HCT116 (cell line): ENCODE data around the gene UTF1. TPM values are rescaled to one million over a fixed set of nuclear protein-coding genes. Genes with fewer than 3 reads are reported as not detected.

Source experiments
- ATAC-seq: fragments of 200-7000 bp; cut with Tn5 transposase; 2 replicates; pipeline ENCODE4 v1.9.1; 2020; ENCODE audit warnings: mild to moderate bottlenecking, moderate library complexity
- BruUV-seq: library from RNA; stranded (reverse); fragments of 400-500 nt; replicated peaks from 2 replicates; lab custom pipeline; 2021; lab: Mats Ljungman, UMichigan
- CTCF ChIA-PET: fragments of 300-600 bp; sonication (Branson Sonifier 250); formaldehyde crosslinking; loops from one replicate; lab custom pipeline; 2021; ENCODE audit warnings: antibody characterized with exemption; lab: Charles Lee
- POLR2A ChIA-PET: fragments of 300-600, 350-600 bp; sonication (Branson Sonifier 250); formaldehyde crosslinking; loops from one replicate; lab custom pipeline; 2021; ENCODE audit warnings: antibody characterized with exemption; lab: Charles Lee
- RAD21 ChIA-PET, 2 experiments: fragments of 300-600 bp; sonication (Branson Sonifier 250); formaldehyde crosslinking; loops; one replicate each; lab custom pipeline; 2023; ENCODE audit warnings: low total read pairs in 2 of 2; ENCODE audit not compliant: uncharacterized antibody in 2 of 2, unreplicated experiment in 2 of 2, low non-redundant PET in 1 of 2; lab: Charles Lee
- DNase-seq: peaks from one replicate; pipeline ENCODE4 v3.0.0-alpha.2; 2010; ENCODE audit warnings: low read depth, low spot score
- H2AFZ ChIP-seq: fragments of 200-600 bp; shearing (Covaris generic), sonication (generic); 2 replicates; pipeline ENCODE4 v1.6.1; 2017; ENCODE audit warnings: low read depth, mixed run types, mixed read lengths, antibody characterized with exemption, low read length; ENCODE audit not compliant: poor library complexity, severe bottlenecking
- H3K27ac ChIP-seq: 2 replicates; pipeline ENCODE4 v1.5.1; 2012; ENCODE audit warnings: low read depth, low read length
- H3K27me3 ChIP-seq: fragments of 200-600 bp; sonication (generic); 2 replicates; pipeline ENCODE4 v1.6.1; 2016; ENCODE audit warnings: mixed run types, low read length, mixed read lengths; ENCODE audit not compliant: insufficient read depth
- H3K36me3 ChIP-seq, 2 experiments: fragments of 200-500 bp in 1 of 2; fragments of 200-600 bp in 1 of 2; sonication (Bioruptor generic) in 1 of 2; sonication (generic) in 1 of 2; 2 replicates each; pipeline versions ENCODE4 v1.5.1 to v1.6.1; 2014 to 2016; ENCODE audit warnings: low read length in 2 of 2, inconsistent platforms in 1 of 2, mixed read lengths in 1 of 2, mixed run types in 1 of 2; ENCODE audit not compliant: insufficient read depth in 2 of 2, control insufficient read depth in 1 of 2
- H3K4me1 ChIP-seq, 2 experiments: fragments of 200-600 bp in 1 of 2; sonication (generic) in 1 of 2; 2 replicates each; pipeline versions ENCODE4 v1.5.1 to v1.6.1; 2012 to 2017; ENCODE audit warnings: low read length in 2 of 2, inconsistent platforms in 1 of 2, mild to moderate bottlenecking in 1 of 2, mixed read lengths in 1 of 2, mixed run types in 1 of 2, moderate library complexity in 1 of 2; ENCODE audit not compliant: insufficient read depth in 2 of 2, control insufficient read depth in 1 of 2
- H3K4me2 ChIP-seq: fragments of 200-600 bp; sonication (generic); 2 replicates; pipeline ENCODE4 v1.6.1; 2017; ENCODE audit warnings: mixed run types, low read length, mixed read lengths
- H3K4me3 ChIP-seq, 2 experiments: fragments of 200-600 bp in 1 of 2; sonication (generic) in 1 of 2; replicated peaks in 1 of 2; 2 replicates each; pipeline ENCODE4 v1.5.1; 2011 to 2016; ENCODE audit warnings: low read length in 2 of 2, control low read depth in 1 of 2, low read depth in 1 of 2, mild to moderate bottlenecking in 1 of 2, mixed read lengths in 1 of 2, mixed run types in 1 of 2
- H3K79me2 ChIP-seq: fragments of 200-600 bp; sonication (generic); 2 replicates; pipeline ENCODE4 v1.6.1; 2017; ENCODE audit warnings: mild to moderate bottlenecking, mixed run types, low read length, moderate library complexity, mixed read lengths; ENCODE audit not compliant: insufficient read depth
- H3K9ac ChIP-seq: fragments of 200-600 bp; sonication (generic); 2 replicates; pipeline ENCODE4 v1.6.1; 2016; ENCODE audit warnings: low read length, mixed read lengths
- H3K9me2 ChIP-seq: fragments of 200-600 bp; sonication (generic), shearing (Covaris generic); 2 replicates; pipeline ENCODE4 v1.6.1; 2017; ENCODE audit warnings: mixed run types, mild to moderate bottlenecking, moderate library complexity; ENCODE audit not compliant: insufficient read depth
- H3K9me3 ChIP-seq, 2 experiments: fragments of 200-500 bp in 1 of 2; fragments of 200-600 bp in 1 of 2; sonication (Bioruptor generic) in 1 of 2; sonication (generic) in 1 of 2; 2 replicates each; pipeline ENCODE4 v1.6.1; 2014 to 2017; ENCODE audit warnings: low read length in 2 of 2, mixed read lengths in 2 of 2, inconsistent platforms in 1 of 2, low read depth in 1 of 2, mild to moderate bottlenecking in 1 of 2, mixed run types in 1 of 2, moderate library complexity in 1 of 2; ENCODE audit not compliant: control insufficient read depth in 1 of 2, insufficient read depth in 1 of 2
- H4K20me1 ChIP-seq: fragments of 200-600 bp; sonication (generic), shearing (Covaris generic); 2 replicates; pipeline ENCODE4 v1.6.1; 2017; ENCODE audit warnings: mixed run types, mild to moderate bottlenecking, moderate library complexity; ENCODE audit not compliant: insufficient read depth
- ATF3 ChIP-seq: IDR thresholded peaks from 2 replicates; pipeline ENCODE4 v1.6.1; 2012
- CBX3 ChIP-seq: IDR thresholded peaks from 2 replicates; pipeline ENCODE4 v1.6.1; 2012; ENCODE audit warnings: low read depth
- CEBPB ChIP-seq: IDR thresholded peaks from 2 replicates; pipeline ENCODE4 v1.6.1; 2012; ENCODE audit warnings: low read depth
- EGR1 ChIP-seq: IDR thresholded peaks from 2 replicates; pipeline ENCODE4 v1.6.1; 2012; ENCODE audit warnings: low read depth
- ELF1 ChIP-seq: IDR thresholded peaks from 2 replicates; pipeline ENCODE4 v1.6.1; 2012; ENCODE audit warnings: low read depth, borderline replicate concordance
- EZH2 ChIP-seq: fragments of 200-600 bp; sonication (generic); IDR thresholded peaks from 2 replicates; pipeline ENCODE4 v1.6.1; 2017; ENCODE audit warnings: antibody characterized with exemption, mixed run types
- EZH2phosphoT487 ChIP-seq: fragments of 200-600 bp; IDR thresholded peaks from 2 replicates; pipeline ENCODE4 v1.6.1; 2018; ENCODE audit warnings: antibody characterized with exemption, borderline replicate concordance
- JUND ChIP-seq: IDR thresholded peaks from 2 replicates; pipeline ENCODE4 v1.6.1; 2012
- POLR2A ChIP-seq: IDR thresholded peaks from 2 replicates; pipeline ENCODE4 v1.7.0; 2011; ENCODE audit warnings: borderline replicate concordance; ENCODE audit not compliant: insufficient read depth, insufficient read length; ENCODE audit errors: extremely low read depth
- POLR2AphosphoS5 ChIP-seq: IDR thresholded peaks from 2 replicates; pipeline ENCODE4 v1.6.1; 2011; ENCODE audit warnings: mild to moderate bottlenecking, low read depth, low read length, moderate library complexity
- RAD21 ChIP-seq: IDR thresholded peaks from 2 replicates; pipeline ENCODE4 v1.6.1; 2012; ENCODE audit warnings: low read depth, mild to moderate bottlenecking
- REST ChIP-seq: IDR thresholded peaks from 2 replicates; pipeline ENCODE4 v1.6.1; 2012; ENCODE audit warnings: low read depth
- SIN3A ChIP-seq: IDR thresholded peaks from 2 replicates; pipeline ENCODE4 v1.6.1; 2012; ENCODE audit warnings: low read depth
- SP1 ChIP-seq: IDR thresholded peaks from 2 replicates; pipeline ENCODE4 v1.6.1; 2012; ENCODE audit warnings: low read depth
- TCF7L2 ChIP-seq: IDR thresholded peaks from 2 replicates; pipeline ENCODE4 v1.7.0; 2011; ENCODE audit warnings: borderline replicate concordance, inconsistent platforms; ENCODE audit not compliant: insufficient read depth, insufficient read length; ENCODE audit errors: extremely low read depth
- YY1 ChIP-seq: IDR thresholded peaks from 2 replicates; pipeline ENCODE4 v1.6.1; 2011; ENCODE audit warnings: low read length, low read depth, moderate library complexity, mild to moderate bottlenecking; ENCODE audit not compliant: insufficient replicate concordance; ENCODE audit errors: extremely low read depth
- ZBTB33 ChIP-seq: IDR thresholded peaks from 2 replicates; pipeline ENCODE4 v1.6.1; 2011; ENCODE audit warnings: mild to moderate bottlenecking, low read length, moderate library complexity; ENCODE audit not compliant: insufficient replicate concordance; ENCODE audit errors: extremely low read depth
- ZFX ChIP-seq: fragments of 450-650 bp; IDR thresholded peaks from 2 replicates; pipeline ENCODE4 v1.6.1; 2017
- ZNF274 ChIP-seq: fragments of 200-500 bp; sonication (Bioruptor generic); IDR thresholded peaks from 2 replicates; pipeline ENCODE4 v1.6.1; 2014; ENCODE audit warnings: mild to moderate bottlenecking, low read depth, low read length, inconsistent platforms
- intact Hi-C: fragments of 100-400 bp; cut with micrococcal nuclease; formaldehyde crosslinking; loops from 2 replicates; pipeline ENCODE4 v1.10.0; 2022
- total RNA-seq: library from RNA; stranded (reverse); gene quantifications from one replicate; pipeline ENCODE4 v1.2.1, GENCODE V29; 2021; ENCODE audit not compliant: unreplicated experiment
- TF ChIP-seq, protein P1 (sequence below), 3 experiments: fragments of 200-600 bp in 1 of 3; sonication (generic) in 1 of 3; IDR thresholded peaks in 2 of 3; conservative IDR thresholded peaks in 1 of 3; 2 replicates each; pipeline ENCODE4 v1.5.1; 2012 to 2017; ENCODE audit warnings: low read depth in 2 of 3, low read length in 2 of 3, antibody characterized with exemption in 1 of 3, borderline replicate concordance in 1 of 3, control low read depth in 1 of 3, mild to moderate bottlenecking in 1 of 3, mixed read lengths in 1 of 3, mixed run types in 1 of 3, moderate library complexity in 1 of 3; ENCODE audit not compliant: insufficient read depth in 1 of 3

UTF1 gene
- total RNA-seq, 1 experiment from 2014 or later: not detected

DNA sequence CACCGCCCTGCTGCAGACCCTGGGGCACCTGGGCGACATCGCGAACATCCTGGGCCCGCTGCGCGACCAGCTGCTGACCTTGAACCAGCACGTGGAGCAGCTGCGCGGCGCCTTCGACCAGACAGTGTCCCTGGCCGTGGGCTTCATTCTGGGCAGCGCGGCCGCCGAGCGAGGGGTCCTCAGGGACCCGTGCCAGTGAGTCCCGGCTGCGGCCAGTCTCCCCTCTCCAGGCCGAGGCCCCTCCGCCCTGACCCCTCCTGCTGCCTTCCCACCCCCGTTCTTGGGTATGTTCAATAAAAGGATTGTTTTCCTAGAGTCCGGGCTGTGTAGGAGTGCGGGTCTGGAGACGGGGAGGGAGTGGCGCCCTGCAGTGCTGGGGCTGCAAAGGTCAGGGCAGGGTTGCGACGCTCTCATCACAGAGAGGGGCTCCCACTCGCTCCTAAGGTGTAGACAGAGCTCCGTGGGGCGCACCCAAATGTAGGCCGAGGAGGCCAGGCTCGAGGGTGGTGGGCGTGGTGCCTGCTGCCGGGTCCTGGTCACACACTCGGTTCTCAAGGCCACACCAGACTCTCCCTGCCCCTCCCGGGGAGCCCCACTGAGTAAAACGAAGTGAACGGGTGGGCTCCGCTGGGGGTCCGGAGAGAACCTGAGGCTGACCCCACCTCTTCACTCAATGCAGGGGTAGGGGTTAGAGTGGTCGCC, 1.4 kb downstream of the UTF1 start:
- Histone ChIP-seq H3K4me2 (no peak overlapping the region), H3K4me1 (no peaks in the 10 kb centered on the region), H3K4me3 (no peak overlapping the region), H3K9me2 (no peaks in the 10 kb centered on the region), H3K79me2 (no peaks in the 10 kb centered on the region), H3K27me3 (no peaks in the 10 kb centered on the region), H3K27ac (no peak overlapping the region), H3K9ac (no peak overlapping the region), H3K36me3 (no peaks in the 10 kb centered on the region), H3K9me3 (no peaks in the 10 kb centered on the region), H4K20me1 (no peaks in the 10 kb centered on the region), H2AFZ (no peak overlapping the region)
- intact Hi-C loops: no loop called here
- POLR2A ChIA-PET: no interaction called here
- DNase-seq (no peak), ATAC-seq (no peak)
- TF ChIP-seq EZH2phosphoT487 (no peak), TCF7L2 (no peak), RAD21 (no peak), ZBTB33 (no peak), CEBPB (no peak), JUND (no peak), ELF1 (no peak), POLR2AphosphoS5 (no peak), ZNF274 (no peak), ZFX (no peak), SP1 (no peak), EZH2 (no peak), CBX3 (no peak), ATF3 (no peak), REST (no peak), YY1 (no peak), EGR1 (no peak), POLR2A (no peak), SIN3A (no peak)
- TF ChIP-seq, protein P1, sequence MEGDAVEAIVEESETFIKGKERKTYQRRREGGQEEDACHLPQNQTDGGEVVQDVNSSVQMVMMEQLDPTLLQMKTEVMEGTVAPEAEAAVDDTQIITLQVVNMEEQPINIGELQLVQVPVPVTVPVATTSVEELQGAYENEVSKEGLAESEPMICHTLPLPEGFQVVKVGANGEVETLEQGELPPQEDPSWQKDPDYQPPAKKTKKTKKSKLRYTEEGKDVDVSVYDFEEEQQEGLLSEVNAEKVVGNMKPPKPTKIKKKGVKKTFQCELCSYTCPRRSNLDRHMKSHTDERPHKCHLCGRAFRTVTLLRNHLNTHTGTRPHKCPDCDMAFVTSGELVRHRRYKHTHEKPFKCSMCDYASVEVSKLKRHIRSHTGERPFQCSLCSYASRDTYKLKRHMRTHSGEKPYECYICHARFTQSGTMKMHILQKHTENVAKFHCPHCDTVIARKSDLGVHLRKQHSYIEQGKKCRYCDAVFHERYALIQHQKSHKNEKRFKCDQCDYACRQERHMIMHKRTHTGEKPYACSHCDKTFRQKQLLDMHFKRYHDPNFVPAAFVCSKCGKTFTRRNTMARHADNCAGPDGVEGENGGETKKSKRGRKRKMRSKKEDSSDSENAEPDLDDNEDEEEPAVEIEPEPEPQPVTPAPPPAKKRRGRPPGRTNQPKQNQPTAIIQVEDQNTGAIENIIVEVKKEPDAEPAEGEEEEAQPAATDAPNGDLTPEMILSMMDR (IDR thresholded peaks at IDR 0.05 in 2 of 3, conservative IDR thresholded peaks at IDR 0.05 in 1 of 3; ENCODE audit: borderline replicate concordance in 1 of 3, insufficient read depth in 1 of 3, low read depth in 2 of 3, low read length in 2 of 3): no peak
- no TSS peak for BruUV-seq
- RAD21 ChIA-PET: no interaction called here
- CTCF ChIA-PET: no interaction called here
